Measurements from ENCODE around the gene TRPT1. TPM values are rescaled to one million over a fixed set of nuclear protein-coding genes. Genes with fewer than 3 reads are reported as not detected.

The TRPT1 gene
- total and polyA plus RNA-seq, 9 of the 15 experiments (the other 6 are each of a cell fraction or from before 2014, with no cell fraction given), result 4.6 to 41.7 (median 23.1) TPM

GRCh38 chr11:64269540-64270220, 43.7 kb upstream of the TRPT1 start (continued):
- TF ChIP-seq MYC (IDR thresholded peaks at IDR 0.05; ENCODE audit: low read depth, low read length) (no peak), MYC (CRISPR knock-in tag; IDR thresholded peaks at IDR 0.05; ENCODE audit: borderline replicate concordance, low read depth) (no peak), KDM4B (IDR thresholded peaks at IDR 0.05; ENCODE audit: borderline replicate concordance in 2 of 2, low read depth in 1 of 2) (peak in 1 of 2 experiments; percentile 97; a peak in 2 of 4 replicates), ASH1L (IDR thresholded peaks at IDR 0.05; ENCODE audit: borderline replicate concordance, low read depth, partially characterized antibody) (peak; percentile 86), HINFP (tag; conservative IDR thresholded peaks at IDR 0.05; ENCODE audit: low read depth) (no peak), E2F3 (CRISPR knock-in tag; IDR thresholded peaks at IDR 0.05) (peak; percentile 73; the same call in 1 of the 2 replicates)
- TF ChIP-seq, protein P1, sequence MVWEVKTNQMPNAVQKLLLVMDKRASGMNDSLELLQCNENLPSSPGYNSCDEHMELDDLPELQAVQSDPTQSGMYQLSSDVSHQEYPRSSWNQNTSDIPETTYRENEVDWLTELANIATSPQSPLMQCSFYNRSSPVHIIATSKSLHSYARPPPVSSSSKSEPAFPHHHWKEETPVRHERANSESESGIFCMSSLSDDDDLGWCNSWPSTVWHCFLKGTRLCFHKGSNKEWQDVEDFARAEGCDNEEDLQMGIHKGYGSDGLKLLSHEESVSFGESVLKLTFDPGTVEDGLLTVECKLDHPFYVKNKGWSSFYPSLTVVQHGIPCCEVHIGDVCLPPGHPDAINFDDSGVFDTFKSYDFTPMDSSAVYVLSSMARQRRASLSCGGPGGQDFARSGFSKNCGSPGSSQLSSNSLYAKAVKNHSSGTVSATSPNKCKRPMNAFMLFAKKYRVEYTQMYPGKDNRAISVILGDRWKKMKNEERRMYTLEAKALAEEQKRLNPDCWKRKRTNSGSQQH (CRISPR knock-in tag; IDR thresholded peaks at IDR 0.05), result peak; percentile 83; the same call in 1 of the 2 replicates
- TF ChIP-seq, protein P2, sequence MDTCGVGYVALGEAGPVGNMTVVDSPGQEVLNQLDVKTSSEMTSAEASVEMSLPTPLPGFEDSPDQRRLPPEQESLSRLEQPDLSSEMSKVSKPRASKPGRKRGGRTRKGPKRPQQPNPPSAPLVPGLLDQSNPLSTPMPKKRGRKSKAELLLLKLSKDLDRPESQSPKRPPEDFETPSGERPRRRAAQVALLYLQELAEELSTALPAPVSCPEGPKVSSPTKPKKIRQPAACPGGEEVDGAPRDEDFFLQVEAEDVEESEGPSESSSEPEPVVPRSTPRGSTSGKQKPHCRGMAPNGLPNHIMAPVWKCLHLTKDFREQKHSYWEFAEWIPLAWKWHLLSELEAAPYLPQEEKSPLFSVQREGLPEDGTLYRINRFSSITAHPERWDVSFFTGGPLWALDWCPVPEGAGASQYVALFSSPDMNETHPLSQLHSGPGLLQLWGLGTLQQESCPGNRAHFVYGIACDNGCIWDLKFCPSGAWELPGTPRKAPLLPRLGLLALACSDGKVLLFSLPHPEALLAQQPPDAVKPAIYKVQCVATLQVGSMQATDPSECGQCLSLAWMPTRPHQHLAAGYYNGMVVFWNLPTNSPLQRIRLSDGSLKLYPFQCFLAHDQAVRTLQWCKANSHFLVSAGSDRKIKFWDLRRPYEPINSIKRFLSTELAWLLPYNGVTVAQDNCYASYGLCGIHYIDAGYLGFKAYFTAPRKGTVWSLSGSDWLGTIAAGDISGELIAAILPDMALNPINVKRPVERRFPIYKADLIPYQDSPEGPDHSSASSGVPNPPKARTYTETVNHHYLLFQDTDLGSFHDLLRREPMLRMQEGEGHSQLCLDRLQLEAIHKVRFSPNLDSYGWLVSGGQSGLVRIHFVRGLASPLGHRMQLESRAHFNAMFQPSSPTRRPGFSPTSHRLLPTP (IDR thresholded peaks at IDR 0.05; ENCODE audit: borderline replicate concordance, extremely low read depth, insufficient read length), result no peak
